HUES48 (cell line): ENCODE data around the gene HEXA.

Source experiments
- H3K27ac ChIP-seq: one replicate; pipeline ENCODE4 v1.7.0; 2013; ENCODE audit warnings: low read depth, low read length, inconsistent platforms
- H3K27me3 ChIP-seq: 2 replicates; pipeline ENCODE4 v1.6.1; 2013; ENCODE audit warnings: mild to moderate bottlenecking, low read length; ENCODE audit not compliant: control insufficient read depth, insufficient read depth
- H3K36me3 ChIP-seq: 2 replicates; pipeline ENCODE4 v1.6.1; 2013; ENCODE audit warnings: low read length; ENCODE audit not compliant: control insufficient read depth, insufficient read depth
- H3K4me1 ChIP-seq: 2 replicates; pipeline ENCODE4 v1.6.1; 2013; ENCODE audit warnings: mild to moderate bottlenecking, low read length; ENCODE audit not compliant: control insufficient read depth, insufficient read depth
- H3K4me3 ChIP-seq: 2 replicates; pipeline ENCODE4 v1.5.1; 2013; ENCODE audit warnings: mild to moderate bottlenecking, low read depth, low read length
- H3K9ac ChIP-seq: 2 replicates; pipeline ENCODE4 v1.6.1; 2013; ENCODE audit warnings: mild to moderate bottlenecking, low read depth, low read length, moderate library complexity
- H3K9me3 ChIP-seq: 2 replicates; pipeline ENCODE4 v1.6.1; 2013; ENCODE audit warnings: low read length; ENCODE audit not compliant: control insufficient read depth, insufficient read depth

Gene HEXA

DNA sequence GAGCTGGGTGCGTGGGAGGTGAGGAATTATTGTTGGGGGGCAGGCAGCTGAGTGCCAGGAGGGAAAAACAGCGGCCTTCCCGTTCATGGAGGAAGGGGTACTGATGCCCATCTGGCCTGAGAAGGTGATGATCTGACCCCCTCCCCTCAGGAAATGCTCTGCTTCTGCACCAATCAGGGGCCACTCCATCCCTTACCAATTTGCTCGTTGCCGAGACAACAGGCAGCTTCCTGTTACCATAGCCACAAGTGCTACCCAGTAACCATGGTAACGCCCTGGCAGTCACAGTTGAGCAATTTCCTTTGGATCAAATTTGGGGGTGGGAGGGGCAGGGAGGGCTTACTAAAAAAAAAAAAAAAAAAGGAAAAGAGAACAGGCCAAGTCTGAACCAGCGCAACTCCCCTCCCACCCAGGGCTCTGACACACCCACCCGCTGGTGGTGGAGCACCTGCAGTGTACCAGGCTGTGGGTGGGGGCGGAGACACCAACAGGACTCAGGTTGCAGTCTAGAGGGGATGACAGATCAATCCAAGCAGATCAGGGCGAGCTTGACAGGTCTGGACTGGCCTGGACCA is 69.5 kb downstream of the HEXA start:
- Histone ChIP-seq H3K36me3 (no peaks in the 10 kb centered on the region), H3K9me3 (no peaks in the 10 kb centered on the region), H3K27ac (no peak overlapping the region), H3K4me3 (no peak overlapping the region), H3K4me1 (no peaks in the 10 kb centered on the region), H3K9ac (no peak overlapping the region), H3K27me3 (no peaks in the 10 kb centered on the region)

DNA sequence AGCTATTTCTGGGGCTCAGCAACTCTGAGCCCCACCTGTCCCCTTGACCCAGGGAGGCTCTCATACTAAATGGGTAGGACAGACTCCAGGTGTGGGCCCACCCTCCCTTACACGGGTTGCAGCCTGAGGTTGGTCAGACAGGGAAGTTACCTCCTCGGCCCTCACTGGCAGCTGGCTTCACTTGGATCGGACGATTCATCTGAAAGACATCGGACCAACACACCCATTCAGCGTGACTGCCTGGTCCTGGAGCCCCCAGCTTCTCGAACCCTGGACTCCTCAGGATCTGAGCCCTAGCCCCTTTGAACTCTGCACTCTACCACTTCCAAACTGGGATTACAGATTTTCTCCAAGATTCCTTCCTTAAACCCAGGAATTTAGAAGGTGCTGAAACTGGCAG is 71.2 kb downstream of the HEXA start:
- Histone ChIP-seq H3K9me3 (no peaks in the 10 kb centered on the region), H3K36me3 (no peaks in the 10 kb centered on the region), H3K27me3 (no peaks in the 10 kb centered on the region), H3K4me3 (no peak overlapping the region), H3K9ac (no peak overlapping the region), H3K4me1 (no peaks in the 10 kb centered on the region), H3K27ac (no peak overlapping the region)

DNA sequence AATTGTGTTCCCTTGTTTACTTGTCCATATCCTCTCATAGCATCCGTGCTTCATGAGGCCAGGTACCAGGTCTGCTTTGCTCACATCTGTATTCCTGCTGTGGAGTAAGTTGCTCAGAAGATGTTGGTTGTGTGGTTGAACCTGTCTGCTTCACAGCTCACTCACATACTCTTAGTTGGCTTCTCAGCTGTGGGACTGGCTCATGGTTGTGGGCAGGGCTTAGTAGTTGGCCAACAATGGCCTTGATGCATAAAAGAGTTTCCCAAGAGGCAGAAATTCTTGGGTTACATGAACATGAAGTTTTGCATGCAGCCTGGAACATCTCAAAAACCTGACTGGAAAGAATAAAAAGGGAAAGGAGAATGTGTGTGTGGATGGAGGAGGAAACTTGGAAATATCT is 72.9 kb downstream of the HEXA start:
- Histone ChIP-seq H3K9me3 (no peaks in the 10 kb centered on the region), H3K27me3 (no peaks in the 10 kb centered on the region), H3K27ac (no peak overlapping the region), H3K36me3 (no peaks in the 10 kb centered on the region), H3K4me3 (no peak overlapping the region), H3K4me1 (no peaks in the 10 kb centered on the region), H3K9ac (no peak overlapping the region)
